Camera-type eye (tissue), 1 donor: ENCODE measurements around the gene GSS. TPM values are rescaled to one million over a fixed set of nuclear protein-coding genes. Genes with fewer than 3 reads are reported as not detected.

Source experiments
- total RNA-seq: library from RNA; depleted of rRNA; stranded (reverse); fragments of >200 nt; gene quantifications from one replicate; pipeline ENCODE4 v1.2.3, GENCODE V29; 2014

Gene GSS
- total RNA-seq, result 99.4 TPM

GRCh38 chr20:34955231-34956040 lies at the start of gene GSS, which contains the start of gene MYH7B:
GSS (minus strand) TSS chr20:34955806; CDS start chr20:34951852, 3,954 bp downstream.
MYH7B (plus strand) TSS chr20:34955868; CDS start chr20:34978006, 22,138 bp downstream.

Other genes starting within 250 kb of the GSS start
- 30.0 TPM for gene NCOA6, start 130.2 kb downstream of the GSS start, total RNA-seq
- gene GGT7, start 83.0 kb downstream of the GSS start, total RNA-seq, result 25.1 TPM
- gene ACSS2, start 79.2 kb downstream of the GSS start, total RNA-seq, result 39.0 TPM
- gene MYH7B, start 62 bp upstream of the GSS start, total RNA-seq, result 10.7 TPM
- 76.2 TPM for gene TRPC4AP, start 137.0 kb upstream of the GSS start, total RNA-seq
- gene EDEM2, start 191.5 kb upstream of the GSS start, total RNA-seq, result 13.7 TPM
- 22.7 TPM for gene PROCR, start 216.3 kb upstream of the GSS start, total RNA-seq